Heart left ventricle (tissue), 13 donors: Measurements from ENCODE around the gene IGLL1.
"Not testable (repeated sequence)": the region's sequence is repeated elsewhere in the genome, so short reads cannot be mapped to it uniquely, and the experiment has no call there.

Experiments used
- POLR2A ChIP-seq, 2 donors: fragments of 450-650 bp; IDR thresholded peaks; one replicate each; pipeline ENCODE4 v1.6.1; 2017; ENCODE audit warnings: antibody characterized with exemption in 2 of 2, mild to moderate bottlenecking in 2 of 2, moderate library complexity in 2 of 2
- TF ChIP-seq, protein P1 (sequence below), 12 donors: fragments of 200-600 bp; sonication (generic) in 4 of 12; IDR thresholded peaks; one replicate each; pipeline versions ENCODE4 v1.5.0 to v1.8.0; 2018 to 2022; ENCODE audit warnings: antibody characterized with exemption in 12 of 12, mild to moderate bottlenecking in 5 of 12
- donor health status: ischemic (EF 13 %, LVEDD 7.1; RV severe dilation, severe dysfunction).
- donor health status: DM: no; HTN: yes; CAD: no.
- donor health status: DM: no; HTN: no; CAD: no.
- donor health status: ischemic (EF 25% LVEDD 6.9; RV normal size, moderate dysfunction).
- donor health status: ischemic (EF 25% LVEDD 5.7; RV mildly dilated, moderate dysfunction).
- donor health status: ischemic (EF 35%, LVEDD 5.7; RV mildly dilated, moderate dysfunction).
- donor health status: nonischemic (EF 11% LVEDD 7.7; RV severe dilation, severe dysfunction).
- donor health status: DM: yes; HTN: yes; CAD: no.
- donor health status: PGD.
- donor health status: ischemic (EF 29% LVEDD 5.4; RV normal size, mild dysfunction).
- donor health status: nonischemic (EF 23%, LVEDD 6.1; RV moderate dilation, normal function).

DNA sequence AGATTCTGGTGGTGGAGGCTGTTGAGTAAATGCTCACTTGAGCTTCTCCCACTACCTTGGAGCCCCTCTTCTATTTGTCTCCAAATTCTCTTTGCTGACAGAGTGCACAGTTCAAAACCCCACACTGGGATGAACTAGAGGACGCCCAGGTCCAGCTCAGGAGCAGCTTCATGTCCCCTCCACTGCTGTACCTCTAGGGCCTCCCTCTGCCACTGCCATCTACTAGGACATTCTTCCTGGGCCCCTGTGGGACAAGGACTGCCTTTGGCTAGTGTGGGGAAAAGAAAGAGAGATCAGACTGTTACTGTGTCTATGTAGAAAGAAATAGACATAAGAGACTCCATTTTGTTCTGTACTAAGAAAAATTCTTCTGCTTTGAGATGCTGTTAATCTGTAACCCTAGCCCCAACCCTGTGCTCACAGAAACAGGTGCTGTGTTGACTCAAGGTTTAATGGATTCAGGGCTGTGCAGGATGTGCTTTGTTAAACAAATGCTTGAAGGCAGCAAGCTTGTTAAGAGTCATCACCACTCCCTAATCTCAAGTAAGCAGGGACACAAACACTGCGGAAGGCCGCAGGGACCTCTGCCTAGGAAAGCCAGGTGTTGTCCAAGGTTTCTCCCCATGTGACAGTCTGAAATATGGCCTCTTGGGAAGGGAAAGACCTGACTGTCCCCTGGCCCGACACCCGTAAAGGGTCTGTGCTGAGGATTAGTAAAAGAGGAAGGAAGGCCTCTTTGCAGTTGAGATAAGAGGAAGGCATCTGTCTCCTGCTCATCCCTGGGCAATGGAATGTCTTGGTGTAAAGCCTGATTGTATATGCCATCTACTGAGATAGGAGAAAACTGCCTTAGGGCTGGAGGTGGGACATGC lies 44.1 kb downstream of the IGLL1 start:
- TF ChIP-seq, protein P1, sequence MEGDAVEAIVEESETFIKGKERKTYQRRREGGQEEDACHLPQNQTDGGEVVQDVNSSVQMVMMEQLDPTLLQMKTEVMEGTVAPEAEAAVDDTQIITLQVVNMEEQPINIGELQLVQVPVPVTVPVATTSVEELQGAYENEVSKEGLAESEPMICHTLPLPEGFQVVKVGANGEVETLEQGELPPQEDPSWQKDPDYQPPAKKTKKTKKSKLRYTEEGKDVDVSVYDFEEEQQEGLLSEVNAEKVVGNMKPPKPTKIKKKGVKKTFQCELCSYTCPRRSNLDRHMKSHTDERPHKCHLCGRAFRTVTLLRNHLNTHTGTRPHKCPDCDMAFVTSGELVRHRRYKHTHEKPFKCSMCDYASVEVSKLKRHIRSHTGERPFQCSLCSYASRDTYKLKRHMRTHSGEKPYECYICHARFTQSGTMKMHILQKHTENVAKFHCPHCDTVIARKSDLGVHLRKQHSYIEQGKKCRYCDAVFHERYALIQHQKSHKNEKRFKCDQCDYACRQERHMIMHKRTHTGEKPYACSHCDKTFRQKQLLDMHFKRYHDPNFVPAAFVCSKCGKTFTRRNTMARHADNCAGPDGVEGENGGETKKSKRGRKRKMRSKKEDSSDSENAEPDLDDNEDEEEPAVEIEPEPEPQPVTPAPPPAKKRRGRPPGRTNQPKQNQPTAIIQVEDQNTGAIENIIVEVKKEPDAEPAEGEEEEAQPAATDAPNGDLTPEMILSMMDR (IDR thresholded peaks at IDR 0.05) = not testable (repeated sequence)
- TF ChIP-seq POLR2A (IDR thresholded peaks at IDR 0.05) = not testable (repeated sequence)
